ENCODE results near the gene BAIAP2. TPM values are rescaled to one million over a fixed set of nuclear protein-coding genes. Genes with fewer than 3 reads are reported as not detected.
A peak's percentile ranks its signal among the peaks of the same experiment; 100 is the strongest.

BAIAP2 gene
- total RNA-seq, 1 donor from 2014 or later, result 27.9 TPM

DNA sequence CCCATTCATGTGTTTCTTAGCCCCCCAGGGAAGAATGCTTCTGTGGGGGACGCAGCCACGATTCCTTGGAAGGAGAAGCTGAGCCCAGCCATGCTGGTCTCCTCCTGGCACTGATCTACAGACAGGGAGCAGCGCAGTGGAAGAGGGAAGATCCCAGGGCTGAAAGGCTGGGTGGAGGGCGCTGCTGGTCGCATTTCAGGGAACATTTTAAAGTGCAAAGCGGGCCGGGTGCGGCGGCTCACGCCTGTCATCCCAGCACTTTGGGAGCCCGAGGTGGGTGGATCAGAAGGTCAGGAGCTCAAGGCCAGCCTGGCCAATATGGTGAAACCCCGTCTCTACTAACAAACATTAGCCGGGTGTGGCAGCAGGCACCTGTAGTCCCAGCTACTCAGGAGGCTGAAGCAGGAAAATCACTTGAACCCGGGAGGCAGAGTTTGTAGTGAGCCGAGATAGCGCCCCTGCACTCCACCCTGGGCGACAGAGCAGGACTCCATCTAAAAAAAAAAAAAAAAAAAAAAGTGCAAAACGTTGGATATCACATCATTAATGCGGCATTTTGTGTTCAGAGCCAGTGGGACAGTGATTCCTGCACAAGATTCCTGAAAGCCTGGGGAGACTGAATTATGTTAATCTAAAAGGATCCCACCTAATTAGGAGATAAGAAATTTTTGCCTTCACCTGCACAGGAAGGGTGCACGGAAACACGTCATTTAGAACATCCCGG is 43.9 kb upstream of the BAIAP2 start:
- intact Hi-C loops (cut with micrococcal nuclease), result no loop called here
- peaks cover 8% of the 10 kb centered on the region for H3K27me3 ChIP-seq (ENCODE audit: low read depth)
- DNase-seq, result no peak
- no peaks in the 10 kb centered on the region for H3K9me3 ChIP-seq (replicated peaks)
- H3K27ac ChIP-seq (replicated peaks), result peak overlapping the region; percentile 76
- TF ChIP-seq, protein P1, sequence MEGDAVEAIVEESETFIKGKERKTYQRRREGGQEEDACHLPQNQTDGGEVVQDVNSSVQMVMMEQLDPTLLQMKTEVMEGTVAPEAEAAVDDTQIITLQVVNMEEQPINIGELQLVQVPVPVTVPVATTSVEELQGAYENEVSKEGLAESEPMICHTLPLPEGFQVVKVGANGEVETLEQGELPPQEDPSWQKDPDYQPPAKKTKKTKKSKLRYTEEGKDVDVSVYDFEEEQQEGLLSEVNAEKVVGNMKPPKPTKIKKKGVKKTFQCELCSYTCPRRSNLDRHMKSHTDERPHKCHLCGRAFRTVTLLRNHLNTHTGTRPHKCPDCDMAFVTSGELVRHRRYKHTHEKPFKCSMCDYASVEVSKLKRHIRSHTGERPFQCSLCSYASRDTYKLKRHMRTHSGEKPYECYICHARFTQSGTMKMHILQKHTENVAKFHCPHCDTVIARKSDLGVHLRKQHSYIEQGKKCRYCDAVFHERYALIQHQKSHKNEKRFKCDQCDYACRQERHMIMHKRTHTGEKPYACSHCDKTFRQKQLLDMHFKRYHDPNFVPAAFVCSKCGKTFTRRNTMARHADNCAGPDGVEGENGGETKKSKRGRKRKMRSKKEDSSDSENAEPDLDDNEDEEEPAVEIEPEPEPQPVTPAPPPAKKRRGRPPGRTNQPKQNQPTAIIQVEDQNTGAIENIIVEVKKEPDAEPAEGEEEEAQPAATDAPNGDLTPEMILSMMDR (IDR thresholded peaks at IDR 0.05; ENCODE audit: borderline replicate concordance), result no peak
- peaks cover 13% of the 10 kb centered on the region for H3K36me3 ChIP-seq
- peaks cover 48% of the 10 kb centered on the region for H3K4me1 ChIP-seq
- H3K4me3 ChIP-seq, result peak overlapping the region; percentile 85

DNA sequence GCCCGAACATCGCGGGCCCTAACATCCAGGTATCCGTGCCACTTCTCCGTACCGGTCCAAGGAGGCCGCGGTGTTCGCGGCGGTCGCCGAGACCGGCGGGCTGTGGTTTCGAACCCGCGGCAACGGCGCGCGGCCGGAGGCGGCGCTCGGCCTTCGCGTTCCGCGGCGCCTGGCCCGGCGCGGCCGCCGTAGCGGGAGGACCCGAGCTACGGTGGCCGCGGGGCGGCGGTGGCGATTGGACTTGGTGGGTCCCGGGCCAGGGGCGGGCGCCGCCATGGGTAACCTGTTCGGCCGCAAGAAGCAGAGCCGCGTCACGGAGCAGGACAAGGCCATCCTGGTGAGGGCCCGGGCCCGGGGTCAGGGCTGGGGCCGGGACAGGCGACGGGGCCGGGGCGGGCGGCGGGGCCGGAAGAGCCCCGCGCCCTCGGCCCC is 43.3 kb upstream of the BAIAP2 start, which contains the start of gene CHMP6:
TSS of gene CHMP6 (plus strand) at position 197 of the 432 bp plus-strand sequence. CDS start at position 275, 78 bp downstream.
- Histone ChIP-seq H3K4me1 (peaks cover 48% of the 10 kb centered on the region), H3K36me3 (peaks cover 19% of the 10 kb centered on the region), H3K27ac (replicated peaks) (peak within 1 kb of the TSS; percentile 76), H3K4me3 (peak within 1 kb of the TSS; percentile 85), H3K9me3 (replicated peaks) (no peaks in the 10 kb centered on the region), H3K27me3 (ENCODE audit: low read depth) (peaks cover 8% of the 10 kb centered on the region)
- DNase-seq, result peak; percentile 79
- intact Hi-C loops (cut with micrococcal nuclease), result no loop called here
- TF ChIP-seq, protein P1 (IDR thresholded peaks at IDR 0.05; ENCODE audit: borderline replicate concordance), result peak; percentile 54

DNA sequence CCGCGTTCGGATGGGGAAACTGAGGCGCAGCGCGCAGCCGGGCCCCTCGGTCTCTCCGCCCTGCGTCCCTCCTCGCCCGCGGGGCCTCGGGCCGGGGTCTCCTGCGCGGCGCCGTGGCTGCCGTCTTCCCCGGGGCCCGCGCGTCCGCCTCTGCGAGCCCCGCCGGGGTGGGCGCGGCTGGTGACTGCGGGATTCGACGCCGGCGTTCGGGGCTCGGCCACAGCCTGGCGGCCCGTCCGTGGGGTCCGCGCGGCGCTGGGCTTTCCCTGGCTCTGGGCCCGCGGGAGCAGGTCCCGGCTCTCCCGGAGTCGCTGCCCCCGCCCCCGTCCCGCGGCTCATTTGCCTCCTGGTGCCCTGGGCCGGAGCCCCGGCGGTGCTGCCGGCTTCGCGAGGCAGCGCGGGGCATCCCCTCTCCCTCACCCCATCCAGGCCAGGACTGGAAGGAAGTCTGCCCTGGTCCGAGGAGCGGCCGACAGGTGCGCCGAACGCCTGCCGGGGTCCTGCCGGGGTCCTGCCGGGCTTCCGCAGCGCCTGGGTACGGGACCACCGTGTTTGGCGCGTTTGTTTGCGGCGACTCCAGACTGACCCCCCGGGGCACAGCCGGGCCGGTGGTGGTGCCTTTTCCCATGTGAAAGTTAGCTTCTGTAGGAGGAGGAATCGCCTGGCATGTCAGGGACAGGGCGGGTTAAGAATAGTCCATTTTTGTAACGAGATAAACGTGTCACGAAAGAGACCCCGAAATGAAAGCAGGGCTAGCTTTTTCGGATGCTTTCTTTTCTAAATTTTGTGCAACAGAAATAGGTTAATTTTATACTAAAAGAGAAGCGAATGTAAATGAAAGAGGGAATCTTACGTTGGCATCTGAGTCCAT is 42.6 kb upstream of the BAIAP2 start:
- no peak for DNase-seq
- peak overlapping the region; percentile 85 for H3K4me3 ChIP-seq
- H3K4me1 ChIP-seq, result peaks cover 48% of the 10 kb centered on the region
- peaks cover 8% of the 10 kb centered on the region for H3K27me3 ChIP-seq (ENCODE audit: low read depth)
- H3K36me3 ChIP-seq, result peaks cover 25% of the 10 kb centered on the region
- TF ChIP-seq, protein P1 (IDR thresholded peaks at IDR 0.05; ENCODE audit: borderline replicate concordance), result no peak
- H3K27ac ChIP-seq (replicated peaks), result peak overlapping the region; percentile 76
- H3K9me3 ChIP-seq (replicated peaks), result no peaks in the 10 kb centered on the region
- intact Hi-C loops (cut with micrococcal nuclease), result no loop called here

DNA sequence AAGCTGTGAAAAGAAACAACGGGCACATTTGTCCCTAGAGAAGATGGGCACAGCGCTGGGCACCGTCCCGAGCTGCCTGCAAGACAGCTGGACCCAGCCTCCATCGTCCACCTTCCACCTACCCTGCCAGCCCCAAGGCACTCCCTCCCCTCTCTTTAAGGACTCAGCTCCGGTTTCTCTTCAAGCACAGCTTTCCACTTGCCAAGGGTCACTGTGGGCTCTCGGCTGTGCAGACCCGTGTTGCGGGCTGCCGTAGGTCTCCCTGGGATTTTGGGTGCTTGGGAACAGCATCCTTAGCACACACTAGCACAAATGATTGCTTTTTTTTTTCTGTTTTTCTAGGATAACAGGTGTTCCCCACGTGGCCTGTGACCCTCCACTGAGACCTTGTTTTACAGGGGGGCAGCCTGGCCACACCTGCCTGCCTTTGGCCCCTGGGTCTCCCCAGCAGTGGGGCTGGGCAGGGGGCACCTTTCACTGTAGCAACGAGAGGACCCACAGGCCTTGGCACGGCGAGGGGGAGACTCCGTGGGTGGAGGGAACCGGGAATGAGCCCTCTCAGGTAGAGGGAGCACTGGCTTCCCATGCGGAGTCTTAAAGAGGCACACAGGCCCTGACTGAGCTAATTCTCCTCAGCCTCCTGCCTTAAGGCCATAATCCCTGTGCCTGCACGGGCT is 41.9 kb upstream of the BAIAP2 start:
- H3K36me3 ChIP-seq, result peaks cover 33% of the 10 kb centered on the region
- no peak overlapping the region for H3K27ac ChIP-seq (replicated peaks)
- intact Hi-C loops (cut with micrococcal nuclease), result no loop called here
- TF ChIP-seq, protein P1 (IDR thresholded peaks at IDR 0.05; ENCODE audit: borderline replicate concordance), result no peak
- peak overlapping the region; percentile 85 for H3K4me3 ChIP-seq
- peaks cover 1% of the 10 kb centered on the region for H3K27me3 ChIP-seq (ENCODE audit: low read depth)
- no peak for DNase-seq
- peaks cover 42% of the 10 kb centered on the region for H3K4me1 ChIP-seq
- H3K9me3 ChIP-seq (replicated peaks), result no peaks in the 10 kb centered on the region

DNA sequence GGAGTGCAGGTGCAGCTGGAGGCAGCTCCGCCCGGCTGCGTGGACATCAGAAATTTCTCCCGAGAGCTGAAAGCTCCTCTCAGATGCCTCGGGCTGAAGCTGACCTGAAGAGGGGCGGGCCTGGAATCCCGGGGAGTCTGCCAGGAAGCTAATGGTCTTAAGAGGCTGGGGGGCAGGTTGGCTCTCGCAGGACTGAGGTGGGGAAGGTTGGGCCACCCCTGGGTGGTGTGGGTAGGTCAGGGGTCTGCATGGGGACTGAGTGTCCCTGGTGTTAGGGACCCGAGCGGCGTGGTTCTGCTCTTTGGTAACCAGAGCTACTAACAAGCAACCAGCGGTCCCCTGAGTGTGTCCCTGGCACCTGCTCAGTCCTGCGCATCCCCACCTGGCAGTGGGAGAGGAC is 39.8 kb upstream of the BAIAP2 start:
- Histone ChIP-seq H3K27me3 (ENCODE audit: low read depth) (no peaks in the 10 kb centered on the region), H3K36me3 (peaks cover 53% of the 10 kb centered on the region), H3K4me3 (no peak overlapping the region), H3K9me3 (replicated peaks) (no peaks in the 10 kb centered on the region), H3K27ac (replicated peaks) (no peak overlapping the region), H3K4me1 (peaks cover 36% of the 10 kb centered on the region)
- TF ChIP-seq, protein P1 (IDR thresholded peaks at IDR 0.05; ENCODE audit: borderline replicate concordance), result no peak
- intact Hi-C loops (cut with micrococcal nuclease), result no loop called here
- no peak for DNase-seq

Measured in left ventricle myocardium inferior (tissue), 1 donor.